A673 (cell line): ENCODE data around the gene RACGAP1.

ENCODE experiments used
- EZH2 ChIP-seq: fragments of 200-600 bp; sonication (generic); IDR thresholded peaks from 2 replicates; pipeline ENCODE4 v1.6.1; 2017; ENCODE audit warnings: borderline replicate concordance, low read depth, mild to moderate bottlenecking, mixed read lengths, antibody characterized with exemption, low read length; ENCODE audit not compliant: poor library complexity, severe bottlenecking
- TF ChIP-seq, protein P1 (sequence below): fragments of 300-800, 200-600 bp; sonication (generic); conservative IDR thresholded peaks from 2 replicates; pipeline ENCODE4 v1.5.1; 2017; ENCODE audit warnings: low read depth, mild to moderate bottlenecking, antibody characterized with exemption, low read length, moderate library complexity, mixed read lengths

DNA sequence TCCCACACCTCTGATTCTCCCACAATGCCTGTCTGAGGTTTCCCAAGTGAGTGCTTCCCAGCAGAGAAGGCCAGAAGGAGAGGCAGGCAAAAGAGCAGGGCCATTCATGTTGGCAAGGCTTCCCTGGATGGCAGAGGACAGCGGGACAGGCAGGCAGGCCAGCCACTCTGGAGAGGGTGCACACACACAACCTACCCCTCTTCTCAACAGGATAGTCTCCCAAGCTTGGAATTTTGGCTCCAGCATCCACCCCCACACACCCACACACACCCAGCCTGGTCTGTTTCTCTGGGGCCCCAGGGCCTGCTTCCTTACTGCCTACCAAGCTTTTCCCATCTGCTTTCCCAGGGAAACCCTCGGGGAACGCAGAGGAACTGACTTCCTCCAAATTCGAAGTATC is 15.4 kb upstream of the RACGAP1 start:
- TF ChIP-seq EZH2, result no peak
- TF ChIP-seq, protein P1, sequence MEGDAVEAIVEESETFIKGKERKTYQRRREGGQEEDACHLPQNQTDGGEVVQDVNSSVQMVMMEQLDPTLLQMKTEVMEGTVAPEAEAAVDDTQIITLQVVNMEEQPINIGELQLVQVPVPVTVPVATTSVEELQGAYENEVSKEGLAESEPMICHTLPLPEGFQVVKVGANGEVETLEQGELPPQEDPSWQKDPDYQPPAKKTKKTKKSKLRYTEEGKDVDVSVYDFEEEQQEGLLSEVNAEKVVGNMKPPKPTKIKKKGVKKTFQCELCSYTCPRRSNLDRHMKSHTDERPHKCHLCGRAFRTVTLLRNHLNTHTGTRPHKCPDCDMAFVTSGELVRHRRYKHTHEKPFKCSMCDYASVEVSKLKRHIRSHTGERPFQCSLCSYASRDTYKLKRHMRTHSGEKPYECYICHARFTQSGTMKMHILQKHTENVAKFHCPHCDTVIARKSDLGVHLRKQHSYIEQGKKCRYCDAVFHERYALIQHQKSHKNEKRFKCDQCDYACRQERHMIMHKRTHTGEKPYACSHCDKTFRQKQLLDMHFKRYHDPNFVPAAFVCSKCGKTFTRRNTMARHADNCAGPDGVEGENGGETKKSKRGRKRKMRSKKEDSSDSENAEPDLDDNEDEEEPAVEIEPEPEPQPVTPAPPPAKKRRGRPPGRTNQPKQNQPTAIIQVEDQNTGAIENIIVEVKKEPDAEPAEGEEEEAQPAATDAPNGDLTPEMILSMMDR, result no peak
